SK-N-SH treated with all-trans-retinoic acid at 6 μM for 48 hours (cell line): ENCODE measurements around the gene GSG1L.

Experiments used
- ARNTL ChIP-seq: fragments of 450-650 bp; formaldehyde crosslinking; IDR thresholded peaks from 2 replicates; pipeline ENCODE4 v1.5.0; 2020; ENCODE audit warnings: low read depth, mild to moderate bottlenecking, moderate library complexity, borderline replicate concordance
- BACH2 ChIP-seq: fragments of 250-450 bp; sonication (Bioruptor Pico); IDR thresholded peaks from 2 replicates; pipeline ENCODE4 v1.9.0; 2021; ENCODE audit warnings: mild to moderate bottlenecking, borderline replicate concordance
- CSDC2 ChIP-seq: fragments of 250-450 bp; sonication (Bioruptor Pico); IDR thresholded peaks from 2 replicates; pipeline ENCODE4 v1.5.0; 2020; ENCODE audit warnings: mild to moderate bottlenecking, moderate library complexity
- ESRRG ChIP-seq: fragments of 250-450 bp; sonication (Bioruptor Pico); IDR thresholded peaks from 2 replicates; pipeline ENCODE4 v1.6.1; 2021; ENCODE audit warnings: mild to moderate bottlenecking
- GLIS3 ChIP-seq: fragments of 250-450 bp; sonication (Bioruptor Pico); IDR thresholded peaks from 2 replicates; pipeline ENCODE4 v1.5.0; 2020; ENCODE audit warnings: mild to moderate bottlenecking, moderate library complexity
- PPARA ChIP-seq: fragments of 250-450 bp; sonication (Bioruptor Pico); IDR thresholded peaks from 2 replicates; pipeline ENCODE4 v1.5.0; 2020; ENCODE audit warnings: mild to moderate bottlenecking, borderline replicate concordance
- SNAI2 ChIP-seq: fragments of 250-450 bp; sonication (Bioruptor Pico); IDR thresholded peaks from 2 replicates; pipeline ENCODE4 v1.5.0; 2020; ENCODE audit warnings: mild to moderate bottlenecking, moderate library complexity
- TCF4 ChIP-seq: fragments of 250-450 bp; sonication (Bioruptor Pico); IDR thresholded peaks from 2 replicates; pipeline ENCODE4 v1.8.0; 2021; ENCODE audit warnings: mild to moderate bottlenecking, moderate library complexity, borderline replicate concordance
- TOX ChIP-seq: fragments of 250-450 bp; sonication (Bioruptor Pico); IDR thresholded peaks from 2 replicates; pipeline ENCODE4 v1.8.0; 2021; ENCODE audit warnings: mild to moderate bottlenecking, moderate library complexity, borderline replicate concordance
- ZC3H10 ChIP-seq: fragments of 250-450 bp; sonication (Bioruptor Pico); IDR thresholded peaks from 2 replicates; pipeline ENCODE4 v1.5.1; 2021; ENCODE audit warnings: mild to moderate bottlenecking, moderate library complexity
- ZFP30 ChIP-seq: fragments of 450-650 bp; formaldehyde crosslinking; IDR thresholded peaks from 2 replicates; pipeline ENCODE4 v1.5.0; 2022; ENCODE audit warnings: mild to moderate bottlenecking, moderate library complexity
- ZNF565 ChIP-seq: fragments of 450-650 bp; formaldehyde crosslinking; conservative IDR thresholded peaks from 2 replicates; pipeline ENCODE4 v1.5.0; 2020; ENCODE audit warnings: low read depth, mild to moderate bottlenecking, moderate library complexity
- ZNF70 ChIP-seq: fragments of 450-650 bp; formaldehyde crosslinking; IDR thresholded peaks from 2 replicates; pipeline ENCODE4 v1.5.0; 2020; ENCODE audit warnings: mild to moderate bottlenecking, moderate library complexity
- ZNF8 ChIP-seq: fragments of 450-650 bp; formaldehyde crosslinking; IDR thresholded peaks from 2 replicates; pipeline ENCODE4 v1.5.0; 2020; ENCODE audit warnings: mild to moderate bottlenecking, moderate library complexity

DNA sequence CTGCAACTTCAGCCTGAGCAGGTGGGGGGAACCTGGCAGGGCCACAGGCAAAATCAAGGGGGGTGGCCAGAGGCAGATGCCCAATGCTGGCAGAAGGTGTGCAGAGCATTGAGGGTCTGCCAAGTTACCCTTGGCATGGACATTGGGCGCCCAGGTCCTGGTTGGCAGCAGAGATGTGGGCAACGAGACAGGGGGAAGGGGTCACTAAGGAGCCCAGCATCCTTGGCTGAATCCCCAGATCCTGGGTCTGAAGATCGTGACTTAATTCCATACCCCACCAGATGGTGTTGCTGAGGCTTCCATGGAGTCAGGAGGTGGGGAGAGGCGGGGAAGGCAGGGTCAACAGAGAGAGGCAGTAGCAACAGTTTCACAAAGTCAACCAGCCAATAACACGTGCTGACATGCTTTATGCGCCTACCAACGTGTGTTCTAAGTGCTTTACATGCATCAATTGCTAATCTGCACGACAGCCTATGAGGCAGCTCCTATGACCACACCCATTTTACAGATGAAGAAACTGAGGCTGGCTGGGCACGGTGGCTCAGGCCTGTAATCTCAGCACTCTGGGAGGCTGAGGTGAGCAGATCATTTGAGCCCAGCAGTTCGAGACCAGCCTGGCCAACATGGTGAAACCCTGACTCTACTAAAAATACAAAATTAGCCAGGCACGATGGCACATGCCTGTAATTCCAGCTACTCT is 83.3 kb downstream of the GSG1L start:
- TF ChIP-seq ZC3H10, result no peak
- no peak for TF ChIP-seq TCF4 (CRISPR knock-in tag)
- TF ChIP-seq ZNF8 (CRISPR knock-in tag), result no peak
- TF ChIP-seq SNAI2 (CRISPR knock-in tag), result no peak
- no peak for TF ChIP-seq BACH2 (CRISPR knock-in tag)
- no peak for TF ChIP-seq GLIS3
- TF ChIP-seq CSDC2, result no peak
- no peak for TF ChIP-seq PPARA (CRISPR knock-in tag)
- TF ChIP-seq ARNTL (CRISPR knock-in tag), result no peak
- no peak for TF ChIP-seq ESRRG (CRISPR knock-in tag)
- TF ChIP-seq ZFP30 (CRISPR knock-in tag), result no peak
- TF ChIP-seq TOX (CRISPR knock-in tag), result no peak
- TF ChIP-seq ZNF70 (CRISPR knock-in tag), result no peak
- TF ChIP-seq ZNF565 (CRISPR knock-in tag), result no peak
